T-helper 1 cell treated with Interleukin-12 subunit alpha and Interleukin-12 subunit beta and Interleukin-4 antibody, amounts not matched to agents 30 ng/mL and 1 ng/mL, for 36 hours (primary cell): ENCODE data around the gene RAB14. TPM values are rescaled to one million over a fixed set of nuclear protein-coding genes. Genes with fewer than 3 reads are reported as not detected.

ENCODE experiments used
- intact Hi-C: fragments of 100-400 bp; cut with micrococcal nuclease; formaldehyde crosslinking; loops from one replicate; pipeline ENCODE4 v1.15.1; 2024
- total RNA-seq: library from RNA; stranded (reverse); gene quantifications from 2 replicates; pipeline ENCODE4 v1.2.3, GENCODE V29; 2022

RAB14 gene
- total RNA-seq, 1 donor from 2014 or later, result 60.5 TPM

- intact Hi-C loops, result no loop called here
Measured at GRCh38 chr9:121220996-121221663, 19.5 kb upstream of the RAB14 start.

- intact Hi-C loops, result no loop called here
Measured at GRCh38 chr9:121219530-121219929, 17.9 kb upstream of the RAB14 start.

GRCh38 chr9:121218357-121219027 is 16.8 kb upstream of the RAB14 start:
- intact Hi-C loops, result no loop called here

GRCh38 chr9:121217609-121218292 is 16.1 kb upstream of the RAB14 start:
- intact Hi-C loops, result no loop called here

- intact Hi-C loops, result no loop called here
Measured at GRCh38 chr9:121216271-121216805, 14.7 kb upstream of the RAB14 start.

- intact Hi-C loops, result loop anchor here (5.0 kb wide), 1 partner anchor 83 kb away; no protein-coding TSS in a partner anchor
Measured at GRCh38 chr9:121214005-121214404, 12.3 kb upstream of the RAB14 start.

- intact Hi-C loops, result loop anchor here (1.0 to 5.0 kb wide), 5 partner anchors 66 to 285 kb away; no protein-coding TSS in a partner anchor
Measured at GRCh38 chr9:121213136-121213806, 11.6 kb upstream of the RAB14 start.

- intact Hi-C loops, result loop anchor here (5.0 kb wide), 1 partner anchor 87 kb away; no protein-coding TSS in a partner anchor
Measured at GRCh38 chr9:121210536-121210935, 8.9 kb upstream of the RAB14 start.

GRCh38 chr9:121207371-121207940 is 5.8 kb upstream of the RAB14 start:
- intact Hi-C loops, result no loop called here

- intact Hi-C loops, result no loop called here
Measured at GRCh38 chr9:121206516-121207370, 5.1 kb upstream of the RAB14 start.

- intact Hi-C loops, result loop anchor here (5.0 kb wide), 2 partner anchors 63 to 163 kb away; partner anchors contain the start of gene GSN
Measured at GRCh38 chr9:121204611-121205010, 2.9 kb upstream of the RAB14 start.

- intact Hi-C loops, result loop anchor here (5.0 kb wide), 2 partner anchors 63 to 163 kb away; partner anchors contain the start of gene GSN
Measured at GRCh38 chr9:121204121-121204520, 2.5 kb upstream of the RAB14 start.

GRCh38 chr9:121201045-121201737 is 478 bp downstream of the RAB14 start:
- intact Hi-C loops, result loop anchor here (2.0 to 5.0 kb wide), 7 partner anchors 44 to 358 kb away; partner anchors contain the start of genes GSN, PHF19, PSMD5 and TRAF1

- intact Hi-C loops, result loop anchor here (1.0 to 5.0 kb wide), 8 partner anchors 44 to 358 kb away; partner anchors contain the start of genes GSN, PHF19, PSMD5 and TRAF1
Measured at GRCh38 chr9:121200356-121200755, 1.3 kb downstream of the RAB14 start.

GRCh38 chr9:121199921-121200320 is 1.7 kb downstream of the RAB14 start:
- intact Hi-C loops, result loop anchor here (1.0 to 5.0 kb wide), 9 partner anchors 43 to 443 kb away; partner anchors contain the start of genes GSN, PHF19, PSMD5 and TRAF1

- intact Hi-C loops, result loop anchor here (5.0 kb wide), 1 partner anchor 441 kb away; no protein-coding TSS in a partner anchor
Measured at GRCh38 chr9:121198512-121199042, 3.1 kb downstream of the RAB14 start.

GRCh38 chr9:121197132-121197531 is 4.5 kb downstream of the RAB14 start:
- intact Hi-C loops, result loop anchor here (5.0 kb wide), 1 partner anchor 440 kb away; no protein-coding TSS in a partner anchor

GRCh38 chr9:121196389-121196788 is 5.3 kb downstream of the RAB14 start:
- intact Hi-C loops, result loop anchor here (5.0 kb wide), 1 partner anchor 439 kb away; no protein-coding TSS in a partner anchor
